DND-41 (cell line): ENCODE results near the gene RIN3.

Source experiments
- ATAC-seq: fragments of 200-7000 bp; cut with Tn5 transposase; 3 replicates; pipeline ENCODE4 v1.9.1; 2021; ENCODE audit warnings: low read depth; ENCODE audit not compliant: insufficient read depth
- DNase-seq: peaks from one replicate; pipeline ENCODE4 v3.0.0-alpha.2; 2020
- H2AFZ ChIP-seq: 2 replicates; pipeline ENCODE4 v1.6.0; 2012; ENCODE audit warnings: low read depth, low read length
- H3K27ac ChIP-seq: 2 replicates; pipeline ENCODE4 v1.5.1; 2012; ENCODE audit warnings: low read length, inconsistent platforms
- H3K27me3 ChIP-seq: fragments of 200-600 bp; sonication (generic); 2 replicates; pipeline ENCODE4 v1.6.0; 2012; ENCODE audit warnings: low read length, mild to moderate bottlenecking, inconsistent platforms; ENCODE audit not compliant: insufficient read depth, poor library complexity
- H3K36me3 ChIP-seq: 2 replicates; pipeline ENCODE4 v1.5.1; 2012; ENCODE audit warnings: low read length, inconsistent platforms; ENCODE audit not compliant: insufficient read depth
- H3K4me1 ChIP-seq: 2 replicates; pipeline ENCODE4 v1.5.1; 2012; ENCODE audit warnings: mild to moderate bottlenecking, low read length; ENCODE audit not compliant: insufficient read depth
- H3K4me2 ChIP-seq: 2 replicates; pipeline ENCODE4 v1.6.0; 2012; ENCODE audit warnings: mild to moderate bottlenecking, moderate library complexity, low read length, inconsistent platforms; ENCODE audit not compliant: insufficient read depth
- H3K4me3 ChIP-seq, 2 experiments: fragments of 200-600 bp in 1 of 2; shearing (Covaris generic) in 1 of 2; 2 replicates each; pipeline ENCODE4 v1.5.1; 2012 to 2016; ENCODE audit warnings: inconsistent platforms in 2 of 2, low read length in 2 of 2, mild to moderate bottlenecking in 2 of 2, low read depth in 1 of 2, moderate library complexity in 1 of 2
- H3K79me2 ChIP-seq: 2 replicates; pipeline ENCODE4 v1.6.0; 2012; ENCODE audit warnings: low read length, inconsistent platforms; ENCODE audit not compliant: insufficient read depth
- H3K9ac ChIP-seq: 2 replicates; pipeline ENCODE4 v1.6.0; 2012; ENCODE audit warnings: low read depth, mild to moderate bottlenecking, inconsistent platforms, low read length, moderate library complexity
- H3K9me3 ChIP-seq: 2 replicates; pipeline ENCODE4 v1.5.1; 2012; ENCODE audit warnings: low read length, moderate library complexity, mild to moderate bottlenecking, inconsistent platforms; ENCODE audit not compliant: insufficient read depth, severe bottlenecking
- H4K20me1 ChIP-seq: 2 replicates; pipeline ENCODE4 v1.6.0; 2012; ENCODE audit warnings: low read length; ENCODE audit not compliant: insufficient read depth
- CTCF ChIP-seq: IDR thresholded peaks from 2 replicates; pipeline ENCODE4 v1.5.1; 2012; ENCODE audit warnings: borderline replicate concordance, low read length, moderate library complexity, mild to moderate bottlenecking; ENCODE audit not compliant: poor library complexity, severe bottlenecking; ENCODE audit errors: extremely low read depth
- EZH2 ChIP-seq: IDR thresholded peaks from 3 replicates; pipeline ENCODE4 v1.6.1; 2012; ENCODE audit warnings: borderline replicate concordance, low read depth, mild to moderate bottlenecking, moderate library complexity, low read length, inconsistent platforms; ENCODE audit not compliant: severe bottlenecking

Gene RIN3

GRCh38 chr14:92676403-92677086, 163.0 kb downstream of the RIN3 start:
- H3K9me3 ChIP-seq, result no peaks in the 10 kb centered on the region
- no peaks in the 10 kb centered on the region for H3K36me3 ChIP-seq
- H3K79me2 ChIP-seq, result no peaks in the 10 kb centered on the region
- ATAC-seq (no peak), DNase-seq (no peak)
- TF ChIP-seq EZH2 (no peak), CTCF (no peak)
- H3K4me1 ChIP-seq, result no peaks in the 10 kb centered on the region
- no peak overlapping the region for H3K27ac ChIP-seq
- no peak overlapping the region for H3K4me3 ChIP-seq
- H3K27me3 ChIP-seq, result no peaks in the 10 kb centered on the region
- H4K20me1 ChIP-seq, result no peaks in the 10 kb centered on the region
- H2AFZ ChIP-seq, result no peak overlapping the region
- H3K4me2 ChIP-seq, result no peak overlapping the region
- no peak overlapping the region for H3K9ac ChIP-seq

GRCh38 chr14:92677087-92677668, 163.6 kb downstream of the RIN3 start:
- Histone ChIP-seq H4K20me1 (no peaks in the 10 kb centered on the region), H3K79me2 (no peaks in the 10 kb centered on the region), H3K4me3 (no peak overlapping the region), H3K4me1 (no peaks in the 10 kb centered on the region), H3K9me3 (no peaks in the 10 kb centered on the region), H3K27me3 (no peaks in the 10 kb centered on the region), H3K27ac (no peak overlapping the region), H3K4me2 (no peak overlapping the region), H3K9ac (no peak overlapping the region), H3K36me3 (no peaks in the 10 kb centered on the region), H2AFZ (no peak overlapping the region)
- no peak; the same call in 2 of the 3 replicates for ATAC-seq
- no peak for DNase-seq
- no peak for TF ChIP-seq CTCF
- TF ChIP-seq EZH2, result no peak

DNA sequence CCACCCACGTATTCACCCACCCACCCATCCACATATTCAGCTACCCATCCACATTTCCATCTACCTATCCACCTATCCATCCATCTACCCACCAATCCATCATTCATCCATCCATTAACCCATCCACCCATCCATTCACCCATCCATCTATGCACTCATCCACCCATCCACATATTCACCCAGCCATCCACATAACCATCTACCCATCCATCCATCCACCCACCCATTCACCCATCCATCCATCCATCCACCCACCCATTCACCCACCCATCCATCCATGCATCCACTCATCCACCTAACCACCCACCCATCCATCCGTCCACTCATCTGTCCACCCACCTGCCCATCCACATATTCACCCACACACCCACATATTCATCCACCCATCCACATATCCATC, 164.4 kb downstream of the RIN3 start:
- ATAC-seq, result no peak
- Histone ChIP-seq H4K20me1 (no peaks in the 10 kb centered on the region), H3K4me1 (no peaks in the 10 kb centered on the region)

More for the DNA sequence above, 164.4 kb downstream of the RIN3 start:
- H3K4me3 ChIP-seq, result no peak overlapping the region
- H3K27me3 ChIP-seq, result no peaks in the 10 kb centered on the region
- no peak overlapping the region for H3K27ac ChIP-seq
- no peak overlapping the region for H2AFZ ChIP-seq
- no peak for DNase-seq
- no peaks in the 10 kb centered on the region for H3K79me2 ChIP-seq
- TF ChIP-seq CTCF, result no peak
- TF ChIP-seq EZH2, result no peak
- no peak overlapping the region for H3K9ac ChIP-seq
- no peaks in the 10 kb centered on the region for H3K36me3 ChIP-seq
- no peaks in the 10 kb centered on the region for H3K9me3 ChIP-seq
- no peak overlapping the region for H3K4me2 ChIP-seq
